ENCODE data around the gene EAF1. TPM values are rescaled to one million over a fixed set of nuclear protein-coding genes. Genes with fewer than 3 reads are reported as not detected.
"Not testable (repeated sequence)": the region's sequence is repeated elsewhere in the genome, so short reads cannot be mapped to it uniquely, and the experiment has no call there.

EAF1 gene
- total RNA-seq, 1 donor from 2014 or later = 30.0 TPM

- intact Hi-C loops (cut with micrococcal nuclease) = loop anchor here (1.0 kb wide), 9 partner anchors 23 to 296 kb away; partner anchors contain the start of genes CAPN7, EAF1, METTL6 and SH3BP5
Measured at GRCh38 chr3:15404767-15405166, 22.6 kb upstream of the EAF1 start.

DNA sequence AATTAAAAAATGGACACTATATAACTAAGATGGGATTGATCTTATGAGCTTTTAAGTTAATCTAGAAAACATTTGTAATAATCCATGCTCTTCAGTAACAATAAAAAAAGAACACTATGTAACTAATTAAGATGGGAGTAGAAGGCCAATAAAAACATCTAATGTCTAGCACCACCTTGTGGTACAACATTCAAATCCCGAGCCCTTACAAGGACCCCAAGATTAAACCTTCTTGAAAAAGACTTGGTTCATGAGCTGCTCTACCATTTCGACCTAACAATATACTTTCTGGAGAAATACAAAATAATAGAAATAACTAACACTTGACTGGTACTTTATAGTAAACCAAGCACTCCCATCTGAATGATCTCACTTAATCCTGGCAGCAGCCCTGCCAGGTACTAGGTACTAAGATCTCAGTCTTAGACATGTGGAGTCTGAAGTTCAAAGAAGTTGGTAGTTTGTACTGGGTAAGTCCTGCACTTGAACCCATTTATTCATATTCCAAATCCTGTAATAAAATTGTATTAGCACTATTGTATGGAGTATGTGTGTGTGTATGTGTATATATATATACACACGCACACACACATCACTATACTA, 21.8 kb upstream of the EAF1 start:
- intact Hi-C loops (cut with micrococcal nuclease) = loop anchor here (1.0 kb wide), 9 partner anchors 22 to 297 kb away; partner anchors contain the start of genes CAPN7, EAF1, METTL6 and SH3BP5

DNA sequence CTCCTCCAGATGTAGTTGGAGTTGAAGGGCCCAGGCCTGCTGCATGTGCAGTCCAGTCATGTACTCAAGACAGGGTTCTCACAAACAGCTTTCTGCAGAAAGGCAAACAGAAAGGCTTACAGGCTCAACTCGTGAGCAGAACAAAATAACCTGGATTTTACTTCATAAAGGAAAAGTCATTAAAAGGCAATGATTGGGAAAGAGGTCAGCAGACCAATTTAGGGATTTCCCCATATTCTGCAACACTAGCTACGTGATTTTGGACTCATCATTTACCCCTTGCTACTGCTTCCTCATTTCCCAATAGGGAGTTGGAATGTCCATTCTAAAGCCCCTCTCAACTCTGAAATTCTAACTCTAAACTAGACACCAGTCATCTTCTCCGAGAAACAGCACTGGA, 18.2 kb upstream of the EAF1 start:
- intact Hi-C loops (cut with micrococcal nuclease) = no loop called here

GRCh38 chr3:15409774-15410173, 17.6 kb upstream of the EAF1 start:
- intact Hi-C loops (cut with micrococcal nuclease) = no loop called here

DNA sequence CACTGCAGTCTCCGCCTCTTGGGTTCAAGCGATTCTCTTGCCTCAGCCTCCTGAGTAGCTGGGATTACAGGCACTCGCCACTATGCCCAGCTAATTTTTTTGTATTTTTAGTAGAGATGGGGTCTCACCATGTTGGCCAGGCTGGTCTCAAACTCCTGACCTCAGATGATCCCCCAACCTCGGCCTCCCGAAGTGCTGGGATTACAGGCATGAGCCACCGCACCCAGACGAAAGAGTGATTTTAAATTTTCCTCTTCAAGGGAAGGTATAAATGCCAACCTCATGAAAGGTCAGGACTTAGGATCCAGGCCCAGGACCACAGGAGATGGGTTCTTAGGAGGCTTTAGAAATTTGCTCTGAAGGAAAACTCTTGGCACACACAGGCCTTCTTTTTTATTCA, 16.4 kb upstream of the EAF1 start:
- intact Hi-C loops (cut with micrococcal nuclease) = not testable (repeated sequence)

- intact Hi-C loops (cut with micrococcal nuclease) = loop anchor here (10.0 kb wide), 1 partner anchor 766 kb away; the partner anchor contains the start of gene CCDC174
Measured at GRCh38 chr3:15420871-15421270, 6.5 kb upstream of the EAF1 start.

GRCh38 chr3:15426579-15427118, 749 bp upstream of the EAF1 start:
- intact Hi-C loops (cut with micrococcal nuclease) = loop anchor here (1.0 to 10.0 kb wide), 16 partner anchors 21 to 821 kb away; partner anchors contain the start of genes BTD, CAPN7, CCDC174 and HACL1

DNA sequence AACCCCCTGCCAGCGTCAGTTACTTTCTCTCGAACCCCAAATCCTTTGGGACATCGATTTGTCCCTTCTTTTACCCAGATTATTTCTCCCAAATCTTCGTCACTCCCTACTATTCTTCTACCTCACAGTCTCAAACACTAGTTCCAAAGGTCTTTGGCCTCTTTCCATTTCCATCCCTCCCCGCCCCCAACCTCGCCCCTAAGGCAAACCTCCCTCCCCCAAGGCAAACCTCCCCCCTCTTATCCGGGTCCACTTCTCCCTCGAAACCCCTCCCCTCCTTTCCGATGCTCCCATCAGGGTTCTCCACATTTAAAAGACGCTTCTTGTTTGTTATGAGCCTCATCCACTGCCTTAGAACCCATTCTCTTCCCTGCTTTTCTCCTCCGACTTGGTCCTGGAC, 583 bp downstream of the EAF1 start:
- intact Hi-C loops (cut with micrococcal nuclease) = loop anchor here (1.0 to 10.0 kb wide), 16 partner anchors 23 to 819 kb away; partner anchors contain the start of genes BTD, CAPN7, CCDC174 and HACL1

GRCh38 chr3:15428539-15428938, 1.1 kb downstream of the EAF1 start:
- intact Hi-C loops (cut with micrococcal nuclease) = loop anchor here (5.0 to 10.0 kb wide), 4 partner anchors 389 to 819 kb away; partner anchors contain the start of genes CCDC174 and NR2C2

DNA sequence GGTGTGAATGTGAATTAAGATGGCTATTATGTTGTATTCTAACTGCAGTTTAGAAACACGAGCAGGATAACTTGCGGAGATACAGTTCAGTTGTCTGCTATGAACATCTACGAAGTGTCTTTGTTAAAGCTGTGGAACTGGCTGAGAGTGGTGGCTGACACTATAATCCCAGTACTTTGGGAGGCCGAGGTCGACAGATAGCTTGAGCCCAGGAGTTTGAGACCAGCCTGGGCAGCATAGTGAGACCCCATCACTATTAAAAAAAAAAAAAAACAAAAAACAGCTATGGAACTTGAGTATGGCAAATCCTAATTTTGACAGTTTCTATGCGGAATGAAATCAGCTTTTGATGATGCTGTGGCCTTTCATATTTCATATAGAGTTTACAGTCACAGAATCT, 1.7 kb downstream of the EAF1 start:
- intact Hi-C loops (cut with micrococcal nuclease) = loop anchor here (5.0 to 10.0 kb wide), 4 partner anchors 388 to 818 kb away; partner anchors contain the start of genes CCDC174 and NR2C2

DNA sequence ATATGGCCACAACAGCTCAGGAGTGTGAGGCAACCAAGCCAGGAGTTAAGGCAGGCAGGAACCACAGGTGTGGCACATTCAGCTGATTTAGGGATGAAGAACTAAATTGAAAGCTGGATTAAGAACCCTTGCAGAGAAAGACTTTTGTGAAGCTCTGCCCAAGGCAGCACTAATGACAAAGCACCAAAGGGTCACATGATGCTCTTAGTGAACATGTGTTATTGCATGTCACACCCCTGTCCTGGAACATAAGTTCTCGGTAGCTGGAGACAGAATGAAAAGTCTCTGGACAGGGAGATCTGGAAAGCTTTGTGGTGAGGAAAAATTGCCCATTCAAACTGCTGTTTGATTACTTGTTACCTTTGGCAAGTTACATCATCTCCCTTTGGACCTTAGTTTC, 3.2 kb downstream of the EAF1 start:
- intact Hi-C loops (cut with micrococcal nuclease) = no loop called here

- intact Hi-C loops (cut with micrococcal nuclease) = no loop called here
Measured at GRCh38 chr3:15431256-15431837, 3.9 kb downstream of the EAF1 start.

DNA sequence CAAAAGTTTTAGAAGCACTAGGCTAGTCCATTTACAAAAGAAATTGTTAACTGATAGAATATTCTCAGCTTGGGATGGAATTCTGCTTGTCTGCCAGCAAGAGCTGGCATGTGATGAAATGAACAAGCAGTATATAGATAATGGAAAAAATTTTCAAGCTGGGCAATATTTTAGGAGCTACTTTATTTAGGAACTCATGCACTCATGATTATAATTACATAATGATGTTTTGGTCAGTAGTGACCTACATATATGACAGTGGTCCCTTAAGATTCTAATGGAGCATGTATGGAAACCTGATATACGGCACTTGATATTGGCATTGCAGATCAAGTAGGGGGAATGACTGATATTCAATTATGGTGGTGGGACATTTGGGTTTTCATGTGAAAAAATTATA, 6.1 kb downstream of the EAF1 start:
- intact Hi-C loops (cut with micrococcal nuclease) = no loop called here

GRCh38 chr3:15434756-15435155, 7.4 kb downstream of the EAF1 start:
- intact Hi-C loops (cut with micrococcal nuclease) = no loop called here

DNA sequence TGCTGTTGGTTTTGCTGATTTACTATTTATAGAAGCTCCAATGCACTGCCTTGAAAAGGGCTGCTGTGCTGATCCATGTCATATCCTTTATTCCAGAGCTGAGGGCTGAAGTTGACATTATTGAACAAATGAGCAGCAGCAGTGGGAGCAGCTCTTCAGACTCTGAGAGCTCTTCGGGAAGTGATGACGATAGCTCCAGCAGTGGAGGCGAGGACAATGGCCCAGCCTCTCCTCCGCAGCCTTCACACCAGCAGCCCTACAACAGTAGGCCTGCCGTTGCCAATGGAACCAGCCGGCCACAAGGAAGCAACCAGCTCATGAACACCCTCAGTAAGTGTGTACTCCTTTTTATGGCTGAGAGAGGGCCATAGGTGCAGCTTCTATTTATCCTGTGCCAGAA, 8.8 kb downstream of the EAF1 start:
- intact Hi-C loops (cut with micrococcal nuclease) = no loop called here

DNA sequence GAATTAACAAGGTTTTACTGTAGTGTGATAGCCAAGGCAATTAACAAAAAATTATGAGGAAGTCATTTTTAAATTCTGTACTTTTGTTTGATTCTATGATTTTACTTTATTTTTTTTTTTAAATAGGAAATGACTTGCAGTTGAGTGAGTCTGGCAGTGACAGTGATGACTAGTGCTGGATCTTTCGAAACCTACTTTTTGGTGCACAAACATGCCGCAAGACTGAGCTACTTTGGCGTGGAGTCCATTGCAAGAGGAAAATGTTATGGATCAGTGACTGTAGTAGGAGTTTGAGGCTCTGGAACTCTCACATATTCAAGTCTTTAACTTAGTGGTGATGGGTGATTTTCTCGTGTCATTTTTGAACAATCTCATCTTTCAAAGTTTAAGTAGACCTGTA, 11.6 kb downstream of the EAF1 start:
- intact Hi-C loops (cut with micrococcal nuclease) = no loop called here

DNA sequence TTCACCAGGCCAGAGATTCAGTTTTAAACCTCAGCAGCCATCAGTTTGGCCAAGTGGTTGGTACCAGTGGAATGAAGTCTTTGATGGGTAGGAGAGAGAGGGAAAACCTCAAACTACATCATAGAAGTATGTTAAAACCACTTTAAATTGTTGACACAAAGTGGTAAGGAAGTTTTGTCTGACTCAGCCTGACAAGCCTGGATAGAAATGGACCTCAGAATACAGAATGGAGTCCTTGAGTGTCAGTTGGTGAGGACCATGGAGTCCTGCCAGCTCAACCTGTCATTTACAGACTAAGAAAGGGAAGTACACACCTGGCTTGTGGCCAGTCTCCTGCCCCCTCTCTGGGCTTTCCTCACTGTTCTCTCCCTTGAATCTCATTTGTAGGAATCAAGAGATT, 12.1 kb downstream of the EAF1 start:
- intact Hi-C loops (cut with micrococcal nuclease) = no loop called here

DNA sequence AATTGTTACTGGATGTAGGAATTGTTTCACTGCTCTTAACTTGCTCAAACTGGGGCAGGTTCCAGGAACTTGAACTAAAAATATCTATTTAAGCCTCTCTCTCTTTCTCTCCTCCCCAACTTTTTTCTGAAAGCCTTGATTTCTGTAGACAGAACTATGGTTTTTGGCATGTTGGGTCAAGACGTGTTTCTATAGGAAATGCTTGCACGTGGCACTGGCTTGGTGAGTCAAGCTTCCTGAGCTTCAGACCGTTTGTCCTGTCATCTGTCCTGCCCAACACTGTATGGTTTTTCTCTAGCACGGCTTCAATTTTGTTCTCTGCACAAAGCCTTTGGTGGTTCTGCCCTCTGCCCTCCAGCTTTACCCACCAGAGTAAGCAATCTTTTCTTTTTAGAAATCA, 13.5 kb downstream of the EAF1 start:
- intact Hi-C loops (cut with micrococcal nuclease) = no loop called here

GRCh38 chr3:15443826-15444524, 16.6 kb downstream of the EAF1 start:
- intact Hi-C loops (cut with micrococcal nuclease) = no loop called here

DNA sequence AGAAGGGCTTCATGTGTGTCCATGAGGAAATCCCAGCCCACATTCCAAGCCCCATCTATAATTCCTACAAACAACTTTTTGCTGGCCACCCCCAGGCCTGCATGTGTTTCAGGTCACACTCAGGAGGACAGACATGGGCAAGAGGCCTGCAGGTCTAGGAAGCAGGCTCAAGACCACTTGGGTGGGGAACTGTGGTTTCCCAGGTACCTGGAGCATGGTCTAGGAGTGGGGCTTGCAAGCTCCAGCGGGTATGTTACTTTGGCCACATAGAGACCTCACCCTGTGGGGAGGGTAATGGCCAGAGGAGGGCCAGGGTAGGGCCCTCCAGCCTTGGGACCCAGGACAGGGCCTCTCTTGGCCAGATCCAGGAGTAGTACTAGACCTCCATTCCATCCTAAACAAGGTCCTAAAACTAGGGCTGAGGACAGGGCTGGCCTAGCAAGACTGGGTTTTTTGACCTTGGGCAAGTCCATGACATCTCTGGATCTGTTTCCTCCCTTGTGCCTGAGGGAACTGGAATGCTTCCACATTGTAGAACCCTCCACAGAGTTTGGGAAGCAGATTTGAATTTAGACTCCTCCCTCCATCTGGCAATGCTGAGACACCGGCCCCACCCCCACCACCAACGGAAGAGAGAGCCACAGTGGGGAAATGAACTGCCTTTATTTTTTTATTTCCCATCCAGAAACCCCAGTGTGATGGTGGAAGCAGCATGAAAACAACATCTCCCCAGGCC, 22.3 kb downstream of the EAF1 start:
- intact Hi-C loops (cut with micrococcal nuclease) = no loop called here

All from T-helper 1 cell treated with Interleukin-12 subunit alpha and Interleukin-12 subunit beta and Interleukin-4 antibody, amounts not matched to agents 30 ng/mL and 1 ng/mL, for 36 hours (primary cell).